OCI-LY1 (cell line): Measurements from ENCODE around the gene STPG1.

ENCODE experiments used
- EZH2 ChIP-seq: fragments of 200-600 bp; sonication (generic), shearing (Covaris generic); IDR thresholded peaks from 2 replicates; pipeline ENCODE4 v1.8.0; 2017; ENCODE audit warnings: borderline replicate concordance, mixed run types, mild to moderate bottlenecking, antibody characterized with exemption, low read length, moderate library complexity, mixed read lengths
- TF ChIP-seq, protein P1 (sequence below): fragments of 200-600 bp; sonication (generic), shearing (Covaris generic); IDR thresholded peaks from 2 replicates; pipeline ENCODE4 v1.5.1; 2017; ENCODE audit warnings: mild to moderate bottlenecking, antibody characterized with exemption, low read length, moderate library complexity, mixed read lengths

- TF ChIP-seq, protein P1, sequence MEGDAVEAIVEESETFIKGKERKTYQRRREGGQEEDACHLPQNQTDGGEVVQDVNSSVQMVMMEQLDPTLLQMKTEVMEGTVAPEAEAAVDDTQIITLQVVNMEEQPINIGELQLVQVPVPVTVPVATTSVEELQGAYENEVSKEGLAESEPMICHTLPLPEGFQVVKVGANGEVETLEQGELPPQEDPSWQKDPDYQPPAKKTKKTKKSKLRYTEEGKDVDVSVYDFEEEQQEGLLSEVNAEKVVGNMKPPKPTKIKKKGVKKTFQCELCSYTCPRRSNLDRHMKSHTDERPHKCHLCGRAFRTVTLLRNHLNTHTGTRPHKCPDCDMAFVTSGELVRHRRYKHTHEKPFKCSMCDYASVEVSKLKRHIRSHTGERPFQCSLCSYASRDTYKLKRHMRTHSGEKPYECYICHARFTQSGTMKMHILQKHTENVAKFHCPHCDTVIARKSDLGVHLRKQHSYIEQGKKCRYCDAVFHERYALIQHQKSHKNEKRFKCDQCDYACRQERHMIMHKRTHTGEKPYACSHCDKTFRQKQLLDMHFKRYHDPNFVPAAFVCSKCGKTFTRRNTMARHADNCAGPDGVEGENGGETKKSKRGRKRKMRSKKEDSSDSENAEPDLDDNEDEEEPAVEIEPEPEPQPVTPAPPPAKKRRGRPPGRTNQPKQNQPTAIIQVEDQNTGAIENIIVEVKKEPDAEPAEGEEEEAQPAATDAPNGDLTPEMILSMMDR = no peak
- no peak for TF ChIP-seq EZH2
Observed at GRCh38 chr1:24321697-24322469, 91.7 kb downstream of the STPG1 start.
